Measurements from ENCODE around the gene CMPK2.
A peak's percentile ranks its signal among the peaks of the same experiment; 100 is the strongest.
"Not testable (repeated sequence)": the region's sequence is repeated elsewhere in the genome, so short reads cannot be mapped to it uniquely, and the experiment has no call there.

Gene CMPK2

DNA sequence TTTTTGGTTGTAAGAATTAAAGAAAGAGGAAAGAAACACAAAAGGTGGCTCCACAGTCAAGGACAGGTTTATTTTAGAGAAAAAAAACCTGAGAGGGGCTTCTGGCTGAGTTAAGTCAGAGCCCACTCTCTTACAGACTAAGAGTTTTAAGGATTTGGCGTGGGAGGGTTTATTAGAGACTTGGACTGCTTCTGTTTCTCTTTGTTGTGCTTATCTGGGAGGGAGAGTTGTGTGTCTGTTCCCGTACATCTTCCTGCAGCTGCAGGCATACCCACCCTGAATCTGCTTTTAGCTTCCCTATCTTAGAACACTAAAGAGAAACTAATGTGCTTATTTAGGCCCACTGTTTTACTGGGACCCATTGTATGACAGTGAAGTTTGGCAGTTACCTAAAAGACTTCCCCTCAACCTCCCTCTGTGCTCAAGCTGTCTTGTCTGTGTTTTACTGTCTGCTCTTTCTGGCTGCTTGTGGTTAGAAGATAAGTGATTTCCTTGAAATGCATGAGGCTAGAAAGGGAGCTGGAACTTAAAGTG is 14.6 kb upstream of the CMPK2 start:
- DNase-seq (ENCODE audit: low read depth), result no peak

DNA sequence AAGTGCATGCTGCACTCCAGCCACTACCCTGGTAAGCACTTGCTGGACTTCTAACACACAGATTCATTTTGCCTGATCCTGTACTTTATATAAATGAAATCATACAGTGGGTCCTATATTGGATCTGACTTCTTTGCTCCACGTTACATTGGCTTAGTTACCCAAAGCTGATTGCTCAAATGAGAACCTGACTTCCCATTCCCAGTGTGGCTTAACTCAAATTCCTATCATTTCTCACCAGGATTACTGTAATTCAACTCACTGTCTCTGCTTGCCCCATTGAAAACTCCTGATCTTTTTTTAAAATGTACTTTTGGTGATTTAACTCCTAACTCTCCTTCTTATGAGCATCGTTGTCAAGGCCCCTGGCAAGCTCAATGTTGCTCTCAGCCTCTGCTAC is 13.3 kb upstream of the CMPK2 start:
- no peak for DNase-seq (ENCODE audit: low read depth)

DNA sequence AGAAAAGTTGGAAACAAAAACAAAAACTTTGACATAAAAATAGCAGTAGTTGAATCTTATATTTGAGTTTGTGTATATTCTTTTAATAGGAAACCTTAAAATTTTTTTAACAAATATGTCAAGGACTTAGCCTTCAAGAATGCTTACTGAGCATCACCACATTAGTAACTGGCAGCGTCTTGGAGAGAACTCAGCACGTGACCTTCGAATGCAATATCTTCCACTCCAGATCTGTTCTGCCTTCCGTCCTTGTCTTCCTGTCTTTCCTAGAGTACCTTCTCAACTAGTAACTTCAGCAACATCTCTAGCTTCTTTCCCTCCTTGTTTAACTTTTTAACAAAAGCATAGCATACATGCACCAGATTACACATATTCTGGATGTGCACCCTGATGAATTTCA is 12.8 kb upstream of the CMPK2 start:
- DNase-seq (ENCODE audit: low read depth), result no peak

DNA sequence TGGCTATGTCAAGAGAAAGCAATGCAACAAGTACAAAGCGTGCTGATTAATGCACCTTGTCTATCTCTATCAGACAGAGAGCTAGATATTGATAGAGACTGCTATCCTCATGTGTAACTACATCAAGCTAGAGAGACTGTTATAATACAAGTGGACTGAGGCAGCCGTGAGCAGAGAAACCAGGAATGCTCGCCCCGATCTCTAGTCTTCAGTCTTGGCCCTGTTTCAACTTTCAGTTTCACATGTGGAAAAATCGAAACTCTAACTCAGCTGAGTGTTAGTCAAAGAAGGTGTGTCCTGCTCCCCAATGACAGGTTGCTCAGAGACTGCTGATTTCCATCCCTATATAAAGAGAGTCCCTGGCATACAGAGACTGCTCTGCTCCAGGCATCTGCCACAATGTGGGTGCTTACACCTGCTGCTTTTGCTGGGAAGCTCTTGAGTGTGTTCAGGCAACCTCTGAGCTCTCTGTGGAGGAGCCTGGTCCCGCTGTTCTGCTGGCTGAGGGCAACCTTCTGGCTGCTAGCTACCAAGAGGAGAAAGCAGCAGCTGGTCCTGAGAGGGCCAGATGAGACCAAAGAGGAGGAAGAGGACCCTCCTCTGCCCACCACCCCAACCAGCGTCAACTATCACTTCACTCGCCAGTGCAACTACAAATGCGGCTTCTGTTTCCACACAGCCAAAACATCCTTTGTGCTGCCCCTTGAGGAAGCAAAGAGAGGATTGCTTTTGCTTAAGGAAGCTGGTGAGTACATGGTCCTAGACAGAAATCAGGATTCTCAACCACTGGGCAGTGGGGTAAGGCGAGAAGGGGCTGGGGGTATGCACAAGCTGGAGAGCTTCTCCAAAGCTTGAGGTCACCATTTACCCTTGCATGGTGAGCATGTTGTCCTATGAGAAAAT is 11.9 kb upstream of the CMPK2 start, which contains the start of gene RSAD2:
RSAD2 (plus strand) TSS at position 376 of the 903 bp plus-strand sequence; CDS start at position 400, 24 bp downstream.
- peak; percentile 32 for DNase-seq (ENCODE audit: low read depth)

DNA sequence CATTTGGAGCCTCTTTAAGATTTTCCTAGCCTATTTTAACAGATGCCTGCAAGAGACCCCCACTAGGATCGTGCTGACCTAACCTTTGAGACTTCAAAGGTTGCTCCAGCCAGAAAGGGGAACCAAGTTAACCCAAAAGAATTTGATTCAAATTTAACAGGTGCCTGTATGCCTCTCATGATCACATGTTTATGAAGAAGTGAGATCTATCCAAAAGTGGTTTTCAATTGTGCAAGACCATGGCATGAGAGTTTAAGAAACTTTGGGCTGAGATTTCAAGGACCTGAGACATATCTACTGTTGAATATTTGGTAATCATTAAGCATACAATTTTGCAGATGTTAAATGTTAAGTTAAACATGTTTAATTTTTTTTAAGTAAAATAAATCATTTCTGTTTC is 10.6 kb upstream of the CMPK2 start:
- no peak for DNase-seq (ENCODE audit: low read depth)

DNA sequence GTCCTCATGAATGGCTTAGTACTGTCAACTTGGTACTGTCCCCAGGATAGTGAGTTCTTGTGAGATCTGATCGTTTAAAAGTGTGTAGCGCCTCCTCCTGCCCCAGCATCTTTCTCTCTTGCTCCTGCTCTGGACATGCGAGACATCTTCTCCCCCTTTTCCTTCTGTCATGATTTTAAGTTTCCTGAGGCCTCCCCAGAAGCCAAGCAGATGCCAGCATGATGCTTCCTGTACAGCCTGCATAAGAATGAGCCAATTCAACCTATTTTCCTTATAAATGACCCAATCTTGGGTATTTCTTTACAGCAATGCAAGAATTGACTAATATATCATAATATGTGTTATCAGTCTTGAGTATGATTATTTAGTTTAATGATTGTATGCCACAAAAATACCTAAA is 8.3 kb upstream of the CMPK2 start:
- DNase-seq (ENCODE audit: low read depth), result no peak

DNA sequence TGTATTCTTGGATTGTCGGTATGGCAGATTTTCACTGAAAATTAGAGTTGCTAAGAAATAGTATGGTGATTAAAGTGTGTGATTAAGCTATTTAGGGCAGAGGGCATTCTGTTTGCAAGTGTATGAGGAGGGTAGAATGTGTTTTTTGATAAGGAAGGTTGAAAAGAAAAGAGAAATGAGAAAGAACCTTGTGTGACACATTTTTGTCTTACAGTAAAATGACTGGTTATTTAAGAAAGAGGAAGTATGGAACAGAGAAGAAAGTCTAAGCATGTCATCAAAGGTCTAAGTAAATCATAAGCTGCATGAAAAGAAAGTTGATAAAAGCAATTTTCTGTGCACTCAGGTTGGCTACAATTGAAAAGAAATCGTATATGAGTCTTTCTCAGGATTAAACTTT is 6.7 kb upstream of the CMPK2 start:
- DNase-seq (ENCODE audit: low read depth), result no peak

DNA sequence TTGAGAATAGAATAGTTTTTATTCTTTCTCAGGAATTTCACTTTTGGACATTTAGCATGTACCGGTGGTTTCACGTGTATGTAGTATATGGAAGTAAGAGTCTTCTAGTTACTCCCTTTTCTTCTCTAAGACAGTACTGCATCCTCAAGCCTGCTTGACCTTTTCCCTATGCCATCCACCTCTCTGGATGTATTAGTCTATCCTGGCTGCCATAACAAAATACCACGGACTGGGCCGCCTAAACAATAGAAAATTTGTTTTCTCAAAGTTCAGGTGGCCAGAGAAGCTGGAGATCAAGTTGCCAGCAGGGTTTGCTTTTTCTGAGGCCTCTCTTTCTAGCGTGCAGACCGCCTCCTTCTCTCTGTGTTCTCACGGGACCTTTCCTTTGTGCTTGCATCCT is 1.3 kb upstream of the CMPK2 start:
- DNase-seq (ENCODE audit: low read depth), result no peak

DNA sequence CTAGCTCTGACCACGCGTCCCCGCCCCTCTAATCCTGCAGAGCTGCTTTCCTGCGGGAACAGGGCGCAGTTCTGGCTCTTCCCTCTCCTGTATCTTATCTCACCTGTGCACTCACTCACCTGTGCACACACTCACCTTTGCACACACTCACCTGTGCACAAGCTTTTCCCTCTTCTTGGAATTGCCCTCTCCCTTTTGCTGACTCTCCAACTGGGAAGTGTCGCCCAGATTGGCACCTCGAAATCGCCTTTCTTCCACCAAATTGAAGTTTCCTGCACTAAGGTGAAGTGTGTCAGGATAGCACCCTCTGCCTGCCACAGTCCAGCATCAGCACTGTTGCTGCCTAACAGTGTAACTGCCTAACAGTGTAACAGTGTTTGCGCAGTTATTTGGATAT is 566 bp upstream of the CMPK2 start:
- DNase-seq (ENCODE audit: low read depth), result peak; percentile 28

DNA sequence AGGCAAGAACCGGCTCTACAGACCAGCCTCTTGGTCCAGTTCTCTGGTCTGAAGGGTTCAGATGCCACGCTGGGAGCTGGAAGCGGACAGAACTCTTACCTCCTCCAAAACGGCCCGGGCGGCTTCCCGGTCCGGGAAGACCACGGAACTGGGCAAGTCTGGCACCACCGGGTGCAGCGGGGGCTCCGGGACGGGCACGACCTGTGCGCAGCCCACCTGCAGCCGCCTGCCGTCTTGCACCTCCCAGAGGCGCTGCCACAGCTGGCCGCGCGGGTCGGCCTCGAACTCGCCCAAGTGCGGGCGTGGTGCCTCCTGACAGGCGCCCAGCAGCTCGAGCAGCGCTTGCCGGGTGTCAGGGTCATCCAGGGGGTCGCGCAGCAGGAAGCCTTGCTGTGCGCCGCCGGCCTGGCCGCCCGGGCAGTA is 773 bp downstream of the CMPK2 start:
- peak; percentile 16 for DNase-seq (ENCODE audit: low read depth)

DNA sequence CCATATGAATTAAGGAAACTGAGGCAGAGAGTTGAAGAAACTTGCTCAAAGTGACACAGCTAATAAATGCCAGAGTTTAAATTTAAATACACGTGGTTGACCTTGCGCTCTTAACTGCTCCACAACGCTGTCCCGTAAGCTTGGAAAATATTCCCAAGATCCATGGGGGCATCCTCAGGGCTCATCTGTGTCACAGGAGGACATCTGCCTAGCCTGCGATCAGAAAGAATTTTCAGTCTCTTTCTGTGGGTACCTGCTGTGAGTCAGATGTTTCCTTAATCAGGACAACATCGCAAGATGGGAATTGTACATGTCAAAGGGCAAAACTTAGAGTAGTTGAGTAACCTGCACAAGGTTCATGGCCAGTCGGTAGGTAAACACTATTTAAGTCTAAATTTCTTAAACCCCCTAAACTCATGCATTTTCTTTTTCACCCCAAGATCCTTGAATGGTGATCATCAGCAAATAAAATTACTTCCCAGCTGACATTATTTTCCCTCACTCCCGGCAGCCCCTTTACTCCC is 1.4 kb downstream of the CMPK2 start:
- DNase-seq (ENCODE audit: low read depth), result no peak

DNA sequence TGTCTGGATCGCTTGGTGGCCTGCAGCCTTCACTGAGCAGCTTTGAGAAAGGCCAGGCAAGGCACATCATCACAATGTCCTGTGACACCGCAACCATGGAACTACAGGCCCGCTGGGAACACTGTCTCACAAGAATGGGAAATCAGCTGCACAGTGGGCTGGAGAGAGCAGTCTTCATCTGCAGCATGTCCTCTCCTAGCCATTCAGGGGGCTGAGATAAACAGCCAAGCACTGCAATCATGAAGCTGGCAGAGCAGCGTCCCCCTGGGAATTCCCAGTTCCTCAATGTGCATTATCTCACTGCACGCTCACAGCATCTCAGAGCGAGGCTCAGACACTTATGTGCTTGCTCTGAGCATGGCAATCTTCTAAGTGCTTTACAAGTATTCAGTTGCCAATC is 1.9 kb downstream of the CMPK2 start:
- no peak for DNase-seq (ENCODE audit: low read depth)

DNA sequence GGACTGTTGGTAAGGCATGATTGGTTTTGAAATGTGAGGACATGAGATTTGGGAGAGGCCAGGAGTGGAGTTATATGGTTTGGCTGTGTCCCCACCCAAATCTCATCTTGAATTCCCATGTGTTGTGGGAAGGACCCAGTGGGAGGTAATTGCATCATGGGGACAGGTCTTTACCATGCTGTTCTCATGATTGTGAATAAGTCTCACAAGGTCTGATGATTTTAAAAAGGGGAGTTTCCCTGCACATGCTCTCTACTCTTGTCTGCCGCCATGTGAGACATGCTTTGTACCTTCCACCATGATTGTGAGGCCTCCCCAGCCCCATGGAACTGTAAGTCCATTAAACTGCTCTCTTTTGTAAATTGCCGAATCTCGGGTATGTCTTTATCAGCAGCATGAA is 5.4 kb downstream of the CMPK2 start:
- DNase-seq (ENCODE audit: low read depth), result no peak

DNA sequence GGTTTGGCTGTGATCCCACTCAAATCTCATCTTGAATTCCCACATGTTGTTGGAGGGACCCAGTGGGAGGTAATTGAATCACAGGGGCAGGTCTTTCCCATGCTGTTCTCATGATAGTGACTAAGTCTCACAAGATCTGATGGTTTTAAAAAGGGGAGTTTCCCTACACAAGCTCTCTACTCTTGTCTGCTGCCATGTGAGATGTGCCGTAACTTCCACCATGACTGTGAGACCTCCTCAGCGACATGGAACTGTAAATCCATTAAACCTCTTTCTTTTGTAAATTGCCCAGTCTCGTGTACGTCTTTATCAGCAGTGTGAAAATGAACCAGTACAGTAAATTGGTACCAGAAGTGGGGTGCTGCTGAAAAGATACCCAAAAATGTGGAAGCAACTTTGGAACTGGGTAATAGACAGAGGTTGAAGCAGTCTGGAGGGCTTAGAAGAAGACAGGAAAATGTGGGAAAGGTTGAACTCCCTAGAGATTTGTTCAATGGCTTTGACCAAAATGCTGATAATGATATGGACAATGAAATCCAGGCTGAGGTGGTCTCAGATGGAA is 7.2 kb downstream of the CMPK2 start:
- DNase-seq (ENCODE audit: low read depth), result not testable (repeated sequence)

DNA sequence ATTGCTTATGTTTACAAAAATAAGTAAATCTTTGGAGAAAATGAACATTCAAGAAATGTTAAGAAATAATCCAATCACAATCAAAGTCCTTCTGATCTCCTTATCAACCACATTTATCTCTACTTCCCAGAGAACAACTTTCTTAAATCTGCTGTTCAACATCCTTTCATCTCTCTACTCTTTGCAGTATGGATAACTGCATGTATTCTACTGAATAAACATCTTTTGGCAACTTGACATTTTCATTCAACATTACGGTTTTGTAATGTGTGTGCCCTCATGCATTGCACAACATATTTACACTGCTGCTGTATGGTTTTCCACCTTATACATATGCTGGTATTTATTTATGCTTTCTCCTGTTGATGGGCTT is 9.2 kb downstream of the CMPK2 start:
- no peak for DNase-seq (ENCODE audit: low read depth)

DNA sequence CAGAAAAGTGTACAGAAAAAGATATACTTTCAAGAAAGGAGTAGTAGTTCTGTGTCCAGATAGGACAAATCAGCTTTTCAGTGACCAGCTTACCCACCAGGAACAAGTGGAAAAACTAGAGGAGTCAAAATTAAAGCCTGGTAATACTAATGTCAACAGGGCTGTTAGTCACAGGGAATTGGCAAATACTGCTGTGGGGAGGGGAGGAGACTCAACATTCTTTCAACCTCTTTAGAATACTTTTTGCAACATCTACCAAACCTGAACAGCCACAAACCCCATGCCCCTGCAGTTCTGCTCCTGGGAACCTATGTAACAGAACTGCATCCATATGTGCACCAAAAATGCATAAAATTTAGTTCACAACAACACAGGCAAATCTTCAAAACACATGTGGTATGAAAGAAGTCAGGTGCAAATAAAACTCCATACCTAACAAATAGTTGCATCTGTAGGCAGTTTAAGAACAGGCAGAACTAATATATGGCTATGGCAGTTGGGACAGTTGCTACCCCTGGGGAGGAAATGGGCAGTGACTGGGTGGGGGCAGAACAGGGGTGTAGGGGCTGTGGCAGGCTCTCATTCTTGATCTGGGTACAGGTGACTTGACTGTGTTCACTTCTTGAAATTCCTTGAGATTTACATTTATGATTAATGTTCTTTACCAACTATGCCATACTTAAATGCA is 9.7 kb downstream of the CMPK2 start:
- DNase-seq (ENCODE audit: low read depth), result no peak

DNA sequence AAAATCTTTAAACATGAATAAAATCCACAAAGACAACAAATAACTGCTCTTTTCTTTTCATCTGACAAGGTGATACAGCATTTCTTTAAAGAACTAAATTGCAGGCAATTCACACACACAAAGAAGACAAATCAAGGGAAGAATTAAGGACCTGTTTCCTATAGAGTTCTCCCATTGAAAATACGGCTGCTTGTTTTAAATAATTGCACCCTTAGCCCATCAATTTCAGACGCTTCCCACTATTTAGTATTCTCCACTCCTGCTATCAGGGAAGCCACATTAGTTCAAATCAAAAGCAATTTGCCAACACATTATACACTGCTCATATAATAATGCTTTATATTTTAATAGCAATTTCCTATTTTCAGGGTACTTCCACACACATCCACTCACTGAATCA is 11.3 kb downstream of the CMPK2 start:
- no peak for DNase-seq (ENCODE audit: low read depth)

DNA sequence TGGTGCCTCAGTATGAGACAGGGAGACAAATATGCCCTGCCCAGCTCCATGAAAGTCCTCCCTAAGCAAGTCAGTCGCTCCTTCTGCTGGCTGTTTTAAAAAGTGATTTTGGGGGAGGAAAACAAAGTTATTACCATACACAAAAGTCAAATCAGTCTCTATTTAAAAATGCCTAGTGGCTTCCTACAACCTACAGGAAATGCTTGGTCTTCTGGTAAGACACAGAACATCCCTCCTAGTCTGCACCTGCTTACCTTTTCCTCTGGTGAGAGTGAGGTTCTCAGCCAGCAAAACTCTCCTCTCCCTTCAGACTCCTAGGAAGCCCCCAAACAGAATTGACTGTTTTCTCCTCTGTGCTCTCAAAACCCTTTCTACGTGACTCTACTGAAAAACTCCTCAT is 13.5 kb downstream of the CMPK2 start:
- DNase-seq (ENCODE audit: low read depth), result no peak

DNA sequence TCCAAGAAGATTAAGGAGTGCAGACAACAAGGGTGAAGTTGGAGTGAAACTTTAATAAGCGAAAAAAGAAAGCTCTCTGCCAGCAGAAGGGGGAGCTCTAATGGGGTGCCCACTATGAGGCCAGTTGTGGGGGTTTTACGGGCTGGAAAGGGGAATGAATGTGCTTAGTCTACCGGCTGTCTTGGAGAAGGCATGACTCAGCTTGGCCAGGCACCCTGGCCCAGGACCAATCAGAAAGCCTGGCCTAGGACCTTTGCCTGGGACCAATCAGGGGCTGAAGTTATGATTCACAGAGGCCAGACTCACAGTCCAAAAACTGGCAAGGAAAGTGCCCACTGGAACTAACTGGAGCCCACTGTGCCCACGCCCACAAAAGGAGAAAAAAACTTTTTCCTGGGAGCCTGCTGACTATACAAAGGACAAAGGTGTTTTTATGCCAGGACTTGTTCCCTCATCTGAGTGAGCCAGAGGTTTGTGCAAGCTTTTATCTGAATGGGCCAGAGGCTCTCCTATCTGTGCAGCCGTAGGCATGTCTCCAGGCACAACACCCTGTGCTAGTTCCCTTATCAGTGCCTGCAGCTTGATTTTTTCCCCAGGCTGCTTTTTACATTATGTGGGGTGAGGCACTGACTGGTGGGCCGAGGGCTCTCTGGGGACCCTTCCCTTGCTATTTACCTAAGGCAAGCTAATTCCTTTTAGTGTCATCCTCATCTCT is 18.6 kb downstream of the CMPK2 start:
- DNase-seq (ENCODE audit: low read depth), result no peak

DNA sequence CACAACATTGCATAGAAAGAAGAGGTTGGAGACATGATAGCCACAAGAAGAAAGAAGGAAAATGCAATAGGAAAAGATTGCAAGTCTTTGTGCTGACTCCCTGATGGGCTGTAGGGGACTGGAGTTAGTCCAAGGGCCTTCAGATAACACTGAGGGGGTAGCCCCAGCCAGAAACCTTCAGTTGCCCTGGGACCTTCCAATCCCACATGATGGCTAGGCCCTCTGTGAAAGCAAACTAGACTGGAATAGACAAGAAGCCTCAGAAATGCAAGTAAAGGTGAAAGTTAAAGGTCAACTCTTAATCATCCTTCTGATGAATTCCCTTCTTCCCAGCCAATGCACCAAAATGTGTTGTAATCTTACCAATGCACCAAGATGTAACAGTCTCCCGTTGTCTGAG is 19.2 kb downstream of the CMPK2 start:
- DNase-seq (ENCODE audit: low read depth), result no peak

DNA sequence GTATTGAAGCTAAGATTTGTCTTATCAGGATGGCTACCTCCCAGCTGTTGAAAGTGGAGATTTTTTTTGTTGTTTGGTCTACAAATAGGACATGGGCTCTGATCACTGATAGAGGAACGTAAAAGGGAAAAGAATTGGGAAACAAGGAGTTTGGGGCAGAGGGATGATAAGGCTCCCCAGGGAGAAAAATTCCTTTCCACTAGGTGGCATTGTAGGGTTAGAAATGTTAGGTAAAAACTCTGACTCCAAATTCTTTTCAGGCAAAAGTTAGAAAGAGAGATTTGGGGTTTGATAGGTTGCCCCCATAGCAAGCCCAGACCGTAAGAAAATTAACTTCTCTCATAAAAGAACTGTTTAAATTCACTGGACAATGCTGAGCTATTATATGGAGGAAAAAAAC is 19.8 kb downstream of the CMPK2 start:
- DNase-seq (ENCODE audit: low read depth), result no peak

DNA sequence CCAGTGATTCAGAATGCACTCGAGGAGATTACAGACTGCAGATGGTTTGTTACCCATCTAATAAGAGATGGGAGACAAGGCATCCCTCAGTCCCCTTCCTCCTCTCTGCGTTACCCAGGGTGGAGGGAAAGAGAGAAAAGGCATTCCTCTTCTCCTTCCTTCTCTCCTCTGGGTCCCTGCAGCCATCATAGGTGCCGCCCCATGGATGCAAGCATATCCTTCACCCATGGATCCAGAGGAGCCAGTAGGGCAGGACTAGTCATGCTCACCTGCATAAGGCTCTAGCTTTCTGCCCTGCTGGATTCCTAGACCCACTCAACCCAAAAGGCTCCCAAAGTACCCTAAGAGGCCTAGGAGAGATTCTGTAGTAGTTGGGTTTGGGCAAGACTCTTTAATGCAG is 20.4 kb downstream of the CMPK2 start:
- no peak for DNase-seq (ENCODE audit: low read depth)
